Kidney tubule cell (primary cell): Measurements from ENCODE around the gene TM4SF1.
"Not testable (repeated sequence)": the region's sequence is repeated elsewhere in the genome, so short reads cannot be mapped to it uniquely, and the experiment has no call there.

Source experiments
- DNase-seq: peaks from one replicate; pipeline ENCODE4 v3.0.0-alpha.2; 2018; ENCODE audit warnings: low spot score

Gene TM4SF1

DNA sequence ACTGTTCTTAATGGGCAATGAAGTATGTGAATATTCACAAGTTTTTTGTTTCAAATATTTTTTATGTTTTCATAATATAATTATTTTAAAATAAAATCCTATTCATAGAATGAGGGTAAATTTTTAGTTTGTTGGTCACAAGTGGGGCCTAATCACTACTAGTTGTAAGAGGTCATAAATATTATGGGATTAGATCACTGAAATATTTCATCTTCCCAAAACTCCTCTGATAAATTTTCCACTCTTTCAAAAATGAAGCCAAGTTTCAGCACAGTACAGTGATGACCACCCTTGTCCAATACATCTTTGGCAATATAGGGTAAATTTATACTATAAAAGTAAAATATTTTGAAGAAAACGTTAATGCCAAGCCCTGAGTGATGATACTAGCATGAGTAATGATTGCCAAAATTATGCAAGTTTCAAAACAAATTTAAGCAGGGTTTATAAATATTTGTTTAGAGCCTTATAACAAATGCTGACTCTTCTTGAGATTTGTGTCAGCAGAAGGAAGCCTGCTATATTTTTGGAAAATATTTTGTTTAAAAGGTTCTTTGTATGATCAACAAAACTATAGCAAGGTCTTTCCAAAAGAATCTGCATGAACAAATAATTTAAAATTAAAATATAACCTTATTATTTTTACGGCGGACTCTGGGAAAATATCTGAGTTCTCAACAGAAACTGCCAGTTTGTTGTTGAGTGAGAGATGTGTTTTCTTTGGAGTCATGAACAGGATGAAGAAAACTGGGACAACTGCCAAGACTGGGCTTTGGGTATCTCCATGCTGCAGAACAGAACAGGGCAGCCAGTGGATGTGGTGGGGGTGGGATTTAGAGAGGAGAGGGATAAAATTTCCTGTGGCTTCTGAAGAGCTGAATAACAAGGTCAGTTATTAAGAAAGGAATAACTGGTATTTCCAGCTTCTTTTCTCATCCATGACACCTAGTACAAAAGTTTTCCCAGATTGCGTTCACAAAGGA, 17.9 kb upstream of the TM4SF1 start:
- peak; percentile 53 for DNase-seq

DNA sequence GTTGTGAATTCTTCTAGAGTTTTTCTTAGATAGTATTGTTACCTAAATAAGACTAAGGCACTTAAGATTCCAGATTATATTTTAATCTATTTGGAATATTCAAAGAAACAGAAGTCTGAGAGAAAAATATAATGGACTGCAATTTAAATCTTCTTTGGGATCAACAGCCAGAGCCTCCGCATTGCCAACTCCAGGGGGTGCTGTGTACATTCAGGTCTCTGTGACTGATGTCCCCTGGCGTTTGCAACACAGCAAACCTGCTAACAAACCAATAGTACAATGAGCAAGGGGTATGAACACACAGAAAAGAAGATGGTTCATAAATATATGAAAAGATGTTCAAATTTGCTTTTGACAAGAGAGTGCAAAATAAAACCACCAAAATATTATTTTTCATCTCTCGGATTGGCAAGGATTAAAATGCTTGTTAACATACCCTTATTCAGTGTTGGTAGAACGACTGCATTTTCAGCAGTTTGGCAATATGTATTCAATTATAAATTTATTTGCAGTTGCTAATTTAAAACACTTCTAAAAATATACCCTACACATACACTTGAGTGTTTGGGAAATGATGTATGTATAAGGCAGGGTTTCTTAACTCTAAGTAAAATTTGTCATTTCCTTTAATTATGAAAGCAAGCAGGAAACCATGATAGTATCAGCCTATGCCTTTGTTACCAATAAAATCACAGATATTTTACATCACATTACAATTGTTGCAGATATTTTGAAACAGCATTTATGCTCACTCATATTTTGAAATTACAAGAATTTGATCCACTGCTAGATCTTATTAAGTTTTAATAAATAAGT, 16.1 kb upstream of the TM4SF1 start:
- peak; percentile 82 for DNase-seq

DNA sequence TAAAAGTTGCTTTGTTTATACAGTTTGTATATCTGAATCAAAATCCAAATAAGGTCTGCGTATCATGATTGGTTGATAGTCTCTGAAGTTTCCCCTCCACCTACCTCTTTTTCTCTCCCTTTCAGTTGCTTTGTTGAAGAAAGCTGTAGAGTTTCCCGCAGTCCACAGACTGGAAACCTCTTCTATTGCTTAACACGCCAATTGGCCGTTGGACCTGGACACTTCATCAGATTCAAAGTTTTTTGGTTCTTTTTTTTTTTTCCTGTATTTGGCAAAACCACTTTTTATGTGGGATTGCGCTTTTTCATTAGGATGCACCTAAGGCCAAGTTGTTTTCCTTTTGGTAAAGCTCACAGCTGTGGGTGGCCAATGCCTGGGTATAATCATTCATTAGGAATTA, 14.5 kb upstream of the TM4SF1 start:
- DNase-seq: no peak

DNA sequence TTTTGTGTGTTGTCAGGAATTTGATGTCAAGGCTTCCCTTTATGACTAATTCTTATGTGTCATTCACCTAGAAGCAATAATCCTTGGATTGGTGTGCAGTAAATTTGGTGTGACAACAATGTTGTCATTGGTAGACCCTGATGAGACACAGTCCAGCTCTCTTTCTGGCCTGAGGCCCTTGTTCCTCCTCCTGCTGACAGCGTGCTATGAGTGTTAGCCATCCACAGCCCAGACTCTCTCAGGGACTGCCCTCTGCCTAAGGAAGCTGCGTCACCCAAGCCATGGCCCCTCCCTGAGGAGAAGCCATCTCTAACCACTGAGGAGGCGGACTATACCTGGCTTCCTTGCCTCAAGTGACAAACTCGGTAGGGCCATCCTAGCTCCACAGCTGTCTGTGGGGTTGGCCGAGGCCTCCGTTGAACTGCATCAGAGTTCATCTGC, 13.3 kb upstream of the TM4SF1 start:
- DNase-seq: peak; percentile 91

DNA sequence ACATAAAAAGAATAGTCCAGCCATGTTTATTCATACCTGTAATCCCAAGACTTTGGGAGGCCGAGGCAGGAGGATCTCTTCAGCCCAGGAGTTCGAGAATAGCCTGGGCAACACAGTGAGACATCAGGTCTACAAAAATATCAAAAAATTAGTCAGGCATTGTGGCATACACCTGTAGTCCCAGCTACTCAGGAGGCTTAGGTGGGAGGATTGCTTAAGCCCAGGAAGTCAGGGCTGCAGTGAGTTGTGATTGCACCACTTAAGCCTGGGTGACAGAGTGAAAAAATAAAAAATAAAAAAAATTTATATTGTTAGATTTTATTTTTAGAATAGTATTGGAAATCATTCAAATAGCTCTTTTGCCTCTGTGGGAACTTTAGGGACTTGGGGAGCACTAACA, 12.8 kb upstream of the TM4SF1 start:
- peak; percentile 43 for DNase-seq

DNA sequence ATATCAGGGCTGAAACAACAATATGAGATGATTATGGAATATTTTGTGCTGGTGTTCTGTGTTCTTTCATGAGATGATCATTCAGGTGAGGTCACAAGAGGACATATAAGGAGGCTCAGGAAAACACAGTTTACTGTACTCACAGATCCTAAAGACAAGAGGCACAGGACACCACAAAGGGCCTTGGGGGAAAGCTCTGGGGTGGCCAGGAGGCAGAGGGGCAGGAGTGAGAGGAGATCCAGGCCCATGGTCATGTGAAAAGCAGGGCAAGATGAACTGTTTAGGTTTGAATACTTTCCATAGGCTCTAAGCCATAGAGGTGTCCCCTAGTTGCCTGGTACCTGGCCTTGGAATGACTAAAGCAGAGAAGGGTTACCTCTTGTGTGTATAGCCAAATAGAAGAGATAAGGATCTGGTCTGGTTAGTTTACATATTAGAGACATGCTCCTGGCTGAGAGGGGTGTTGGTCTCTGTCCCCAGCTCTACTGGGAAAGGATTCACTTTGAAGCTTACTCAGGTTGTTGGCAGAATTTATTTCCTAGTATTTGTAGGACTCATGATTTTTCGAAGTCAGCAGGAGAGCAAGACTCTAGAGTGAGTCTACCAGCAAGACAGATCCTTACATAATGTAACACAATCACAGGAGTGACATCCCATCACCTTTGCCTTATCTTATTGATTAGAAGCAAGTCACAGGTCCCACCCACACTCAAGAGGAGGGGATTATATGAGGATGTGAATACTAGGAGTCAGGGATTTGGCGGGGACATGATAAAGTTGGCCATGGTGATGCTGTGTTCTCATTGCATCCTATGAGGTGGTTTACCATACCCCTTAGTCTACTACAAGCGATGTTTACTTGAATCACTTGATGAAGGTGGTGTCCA, 11.3 kb upstream of the TM4SF1 start:
- peak; percentile 25 for DNase-seq

DNA sequence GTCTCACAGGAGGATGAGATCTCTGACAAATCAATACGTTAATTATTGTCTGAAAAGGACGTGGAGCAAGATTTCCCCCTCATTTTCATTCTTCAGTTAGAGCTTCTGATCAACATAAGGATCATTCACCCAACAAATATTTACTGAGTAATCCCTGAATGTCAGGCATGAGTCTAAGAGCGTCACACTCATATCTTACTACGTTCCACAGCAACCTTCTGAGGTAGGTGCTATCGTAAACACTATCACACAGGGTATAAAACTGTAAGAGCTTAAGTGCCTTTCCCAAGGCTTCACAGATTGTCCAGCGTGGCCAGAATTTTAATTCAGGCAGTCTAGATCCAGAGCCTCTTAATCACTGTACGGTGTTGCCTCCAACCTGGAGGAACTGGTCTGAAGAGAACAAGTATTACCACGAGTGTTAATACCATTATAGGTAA, 10.6 kb upstream of the TM4SF1 start:
- DNase-seq: peak; percentile 97

DNA sequence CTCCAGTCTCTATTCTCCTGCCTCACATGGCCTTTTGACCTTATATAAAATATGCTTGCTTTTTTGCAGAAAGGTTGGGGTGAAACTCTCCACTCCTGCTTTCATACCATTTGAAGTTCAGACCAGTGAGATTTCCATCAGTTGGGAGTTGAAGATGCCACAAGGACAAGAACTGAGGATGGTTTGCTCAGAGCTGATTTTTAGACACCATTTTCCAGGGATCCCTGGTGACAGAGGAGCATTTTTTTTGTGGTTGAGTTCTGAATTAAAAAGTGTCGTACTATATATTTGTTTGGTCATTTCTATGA, 8.8 kb upstream of the TM4SF1 start:
- no peak for DNase-seq

DNA sequence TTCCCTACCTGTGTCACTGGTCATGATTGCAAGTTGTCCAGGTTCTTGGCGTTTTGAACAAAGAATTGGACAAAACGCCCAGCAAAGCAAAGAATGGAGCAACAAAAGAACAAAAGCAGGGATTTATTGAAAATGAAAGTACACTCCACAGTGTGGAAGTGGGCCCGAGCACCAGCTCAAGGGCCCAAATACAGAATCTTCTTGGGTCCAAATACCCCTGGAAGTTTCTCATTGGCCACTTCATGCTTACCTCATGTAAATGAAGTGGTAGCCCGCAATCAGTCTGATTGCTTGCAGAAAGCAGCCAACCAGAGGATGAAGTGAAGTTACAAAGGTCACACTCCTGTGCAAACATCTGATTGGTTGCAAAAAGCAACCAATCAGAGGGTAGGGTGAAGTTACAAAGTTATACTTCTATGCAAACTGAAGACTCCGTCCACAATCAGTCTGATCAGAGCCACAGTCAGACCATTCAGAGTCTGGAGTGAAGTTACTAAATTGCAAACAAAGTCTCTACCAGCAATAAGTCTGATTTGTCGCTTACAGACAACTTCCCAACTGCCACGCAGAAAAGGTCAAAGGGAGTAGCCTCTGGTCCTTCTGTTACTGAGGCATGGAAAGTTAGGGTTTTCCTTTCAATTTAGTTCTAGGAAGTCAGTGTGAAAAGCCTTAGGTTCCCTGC, 8.3 kb upstream of the TM4SF1 start:
- DNase-seq: no peak

DNA sequence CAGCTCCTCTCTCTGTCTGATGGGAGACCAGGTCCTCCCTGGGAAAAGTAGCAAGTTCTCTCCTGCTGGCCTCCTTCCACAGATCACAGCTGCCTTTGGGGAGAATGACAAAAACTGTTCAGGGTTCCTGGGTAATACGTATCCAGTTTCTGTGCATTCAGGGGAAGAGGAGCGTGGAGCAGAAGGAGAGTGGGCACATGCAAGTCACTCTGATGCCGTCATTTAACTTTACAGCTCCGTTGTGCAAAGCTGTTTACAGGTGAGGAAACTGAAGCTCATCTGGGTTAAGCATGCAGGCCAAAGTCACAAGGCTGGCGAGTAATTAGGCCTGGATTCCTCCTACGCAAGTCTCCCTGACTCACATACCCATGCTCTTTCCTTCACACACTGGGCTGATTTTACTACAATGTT, 7.5 kb upstream of the TM4SF1 start:
- peak; percentile 89 for DNase-seq

DNA sequence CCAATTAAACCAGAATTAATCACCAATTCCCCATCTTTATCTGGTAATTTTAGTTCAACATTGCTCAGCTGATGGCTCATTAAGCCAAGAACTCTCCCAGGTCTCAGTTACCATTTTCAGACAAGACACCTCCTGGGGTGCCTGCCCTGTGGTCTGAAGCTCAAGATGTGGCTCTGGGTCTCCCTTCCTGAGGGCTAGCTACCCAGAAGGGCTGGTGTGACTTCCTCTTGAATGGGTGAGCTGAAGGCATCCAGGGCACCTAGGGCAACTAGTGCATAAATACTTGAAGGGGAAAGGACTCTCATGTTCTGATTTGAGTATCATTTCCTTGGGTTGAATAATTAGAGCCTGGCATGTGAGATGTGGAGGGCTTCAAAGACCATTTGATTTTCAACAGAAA, 6.7 kb upstream of the TM4SF1 start:
- no peak for DNase-seq

DNA sequence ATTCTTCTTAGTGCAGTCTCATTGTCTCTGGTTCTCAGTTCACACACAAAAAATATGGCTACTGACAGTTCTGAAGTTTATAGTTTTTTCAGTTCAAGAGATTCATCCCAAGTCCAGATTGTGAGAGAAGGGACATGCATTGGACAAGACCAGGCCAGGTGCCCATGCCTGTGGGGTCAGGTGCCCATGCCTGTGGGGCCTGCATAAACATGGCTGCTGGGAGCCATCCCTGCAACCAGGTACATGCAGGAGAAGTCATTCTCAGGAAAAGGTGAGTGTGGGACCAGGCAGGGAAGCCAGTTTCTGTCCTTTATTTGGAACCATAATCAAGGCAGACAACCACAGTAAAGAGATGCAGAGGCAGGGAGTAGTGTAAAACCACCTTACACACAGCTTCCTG, 6.3 kb upstream of the TM4SF1 start:
- DNase-seq: no peak

DNA sequence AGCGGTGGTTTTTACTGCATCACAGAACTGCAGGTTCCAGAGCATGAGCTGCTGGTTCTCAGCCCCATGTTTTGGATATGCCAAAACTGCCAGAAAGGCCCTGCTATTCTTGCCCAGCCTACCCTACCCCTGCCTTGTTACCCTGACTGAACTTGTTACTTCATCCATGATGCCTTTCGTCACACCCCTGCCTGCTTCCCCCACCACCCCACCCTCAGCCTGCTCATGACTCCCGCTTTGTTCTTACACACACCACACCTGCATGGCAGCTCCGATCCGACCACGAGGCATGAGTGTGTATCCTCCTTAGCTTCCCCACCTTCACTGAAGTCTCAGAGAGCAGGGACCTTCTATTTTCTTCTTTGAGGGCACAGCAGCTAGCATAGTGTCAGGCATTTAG, 5.1 kb upstream of the TM4SF1 start:
- peak; percentile 22 for DNase-seq

DNA sequence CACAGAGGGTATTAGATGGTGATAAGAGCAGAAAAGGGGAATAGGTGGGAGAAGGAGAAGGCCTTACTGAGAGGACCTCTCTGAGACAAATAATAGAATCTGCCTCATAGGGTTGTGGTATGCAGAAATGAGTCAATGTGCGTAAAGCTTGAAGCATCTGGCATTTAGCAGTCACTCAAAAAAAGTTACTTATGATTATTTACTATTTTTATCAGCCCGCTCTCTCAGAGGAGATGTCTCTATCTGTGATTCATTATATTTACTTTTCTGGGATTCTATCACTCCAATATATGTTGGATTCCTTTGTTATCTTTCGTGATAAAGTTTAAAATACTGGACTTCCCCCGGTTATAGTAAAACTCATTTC, 4.6 kb upstream of the TM4SF1 start:
- DNase-seq: peak; percentile 67

DNA sequence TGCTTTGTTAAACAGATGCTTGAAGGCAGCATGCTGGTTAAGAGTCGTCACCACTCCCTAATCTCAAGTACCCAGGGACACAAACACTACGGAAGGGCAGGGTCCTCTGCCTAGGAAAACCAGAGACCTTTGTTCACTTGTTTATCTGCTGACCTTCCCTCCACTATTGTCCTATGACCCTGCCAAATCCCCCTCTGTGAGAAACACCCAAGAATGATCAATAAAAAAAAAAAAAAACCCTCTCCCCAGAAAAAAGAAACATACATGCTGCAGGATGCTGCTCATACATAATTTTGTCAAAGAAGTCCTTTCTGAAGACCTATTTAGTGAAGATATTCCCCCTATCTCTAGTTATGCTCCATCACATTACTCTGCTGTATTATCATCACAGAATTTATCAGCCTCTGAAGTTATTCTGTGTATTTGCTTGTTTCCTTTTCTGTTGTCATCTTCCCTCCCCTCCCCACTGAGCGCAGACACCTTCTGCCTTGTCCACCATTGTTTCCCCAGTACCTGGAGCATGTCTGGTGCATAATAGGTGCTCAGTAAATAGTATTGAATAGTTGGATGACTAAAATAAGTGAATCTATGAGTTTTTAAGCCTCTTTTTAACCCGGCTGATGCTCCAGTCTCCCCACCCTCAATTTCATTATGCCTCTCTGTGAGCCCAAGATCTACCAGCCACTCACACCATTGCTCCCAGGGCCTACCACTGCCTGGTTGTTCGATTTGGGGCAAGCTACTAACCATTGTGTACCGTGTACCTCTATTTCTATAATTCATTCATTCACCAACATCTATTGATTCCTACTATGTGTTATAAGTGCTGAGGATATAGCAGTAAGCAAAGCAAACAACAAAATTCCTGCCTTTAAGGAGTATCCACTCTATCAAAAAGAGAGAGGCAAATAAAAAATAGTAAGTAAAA, 4.0 kb upstream of the TM4SF1 start:
- no peak for DNase-seq

DNA sequence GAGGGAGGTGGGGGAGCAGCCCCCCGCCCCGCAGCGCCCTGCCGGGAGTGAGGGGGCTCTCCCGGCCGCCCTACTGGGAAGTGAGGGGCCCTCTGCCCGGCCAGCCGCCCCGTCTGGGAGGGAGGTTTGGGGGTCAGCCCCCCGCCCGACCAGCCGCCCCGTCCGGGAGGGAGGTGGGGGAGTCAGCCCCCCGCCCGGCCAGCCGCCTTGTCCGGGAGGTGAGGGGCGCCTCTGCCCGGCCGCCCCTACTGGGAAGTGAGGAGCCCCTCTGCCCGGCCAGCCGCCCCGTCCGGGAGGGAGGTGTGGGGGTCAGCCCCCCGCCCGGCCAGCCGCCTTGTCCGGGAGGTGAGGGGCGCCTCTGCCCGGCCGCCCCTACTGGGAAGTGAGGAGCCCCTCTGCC, 2.8 kb upstream of the TM4SF1 start:
- DNase-seq: not testable (repeated sequence)

DNA sequence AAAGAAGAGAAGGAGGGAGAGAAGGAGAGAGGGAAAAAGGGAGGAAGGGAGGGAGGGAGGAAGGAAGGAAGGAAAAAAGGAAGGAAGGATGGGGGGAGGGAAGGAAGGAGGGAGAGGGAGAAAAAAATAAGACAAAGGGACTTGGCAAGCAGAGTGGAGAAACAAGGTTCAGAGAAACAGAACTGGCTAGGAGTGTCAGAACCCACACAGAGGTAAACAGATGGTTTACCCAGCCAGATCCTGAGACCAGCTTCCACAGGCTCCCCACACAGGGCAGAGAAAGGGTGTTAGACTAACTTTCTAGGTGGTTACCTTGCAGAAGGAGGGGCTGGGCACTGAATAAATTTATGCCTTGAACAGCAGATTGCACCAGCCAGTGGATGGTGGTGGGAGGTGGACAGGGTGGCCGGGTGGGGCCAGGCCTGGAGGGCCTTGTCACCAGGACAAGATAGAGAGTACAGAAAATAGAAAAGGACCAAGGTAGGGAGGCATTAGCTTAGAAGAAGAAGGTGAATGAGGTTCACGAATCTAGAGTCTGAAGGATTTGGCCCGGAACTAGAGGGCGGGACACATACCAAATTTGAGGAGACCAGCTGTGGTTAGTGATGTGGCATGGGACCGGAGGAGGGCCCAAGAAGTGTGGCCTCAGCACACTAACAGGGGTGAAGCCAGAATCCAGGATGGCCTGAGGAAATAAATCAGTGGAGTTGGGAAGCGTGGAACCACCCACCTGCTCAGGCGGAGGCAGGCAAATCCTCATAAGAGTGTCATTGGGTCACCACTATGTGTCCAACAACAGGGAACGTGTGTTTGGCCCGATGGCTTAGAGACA, 1.2 kb upstream of the TM4SF1 start:
- peak; percentile 30 for DNase-seq

DNA sequence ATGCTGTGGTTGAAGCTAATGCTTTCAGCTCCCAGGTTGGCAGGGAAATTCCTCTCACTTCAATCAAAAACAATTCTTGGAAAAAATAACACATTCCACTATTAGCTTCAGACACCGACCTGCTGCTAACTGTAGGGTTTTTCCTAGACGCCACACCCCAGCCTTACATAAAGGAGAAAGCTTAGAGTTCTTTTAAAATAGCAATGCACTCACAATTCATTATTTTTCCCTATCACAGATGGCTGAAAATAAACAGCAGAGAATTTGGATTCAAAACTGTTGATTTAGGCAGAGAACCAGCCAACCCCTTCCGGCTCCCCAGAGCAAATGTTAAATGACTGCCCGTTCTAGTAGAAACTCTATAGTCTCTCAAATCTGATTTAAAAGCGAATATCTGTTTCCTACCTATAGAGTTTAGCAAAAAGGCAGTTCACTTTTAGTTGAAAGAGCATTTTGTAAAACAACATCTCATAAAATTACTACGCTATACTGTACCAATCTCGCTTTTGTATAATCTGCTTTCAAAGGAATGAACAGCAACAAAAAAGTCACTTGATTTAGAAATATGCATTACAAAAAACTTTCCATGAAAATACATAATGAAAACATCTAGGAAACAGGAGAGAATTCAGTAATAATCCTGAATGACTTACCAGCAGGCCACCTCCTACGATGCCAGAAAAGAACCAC, 586 bp downstream of the TM4SF1 start:
- peak; percentile 48 for DNase-seq
